Liver (tissue), 3 donors: ENCODE measurements around the gene BRF1.

Source experiments
- FOXA1 ChIP-seq: IDR thresholded peaks from 2 replicates; pipeline ENCODE4 v1.6.1; 2016; ENCODE audit warnings: antibody characterized with exemption
- HNF4A ChIP-seq, 2 donors: conservative IDR thresholded peaks; 2 replicates each; pipeline ENCODE4 v1.6.1; 2016; ENCODE audit warnings: antibody characterized with exemption in 2 of 2, mild to moderate bottlenecking in 2 of 2
- JUND ChIP-seq, 2 donors: IDR thresholded peaks; 2 replicates each; pipeline ENCODE4 v1.6.1; 2016; ENCODE audit warnings: antibody characterized with exemption in 2 of 2
- NR2F2 ChIP-seq: IDR thresholded peaks from 2 replicates; pipeline ENCODE4 v1.6.1; 2016; ENCODE audit warnings: antibody characterized with exemption
- RAD21 ChIP-seq, 2 donors: IDR thresholded peaks; 2 replicates each; pipeline ENCODE4 v1.6.1; 2016; ENCODE audit warnings: antibody characterized with exemption in 2 of 2, mild to moderate bottlenecking in 2 of 2
- RXRA ChIP-seq, 2 donors: IDR thresholded peaks; 2 replicates each; pipeline ENCODE4 v1.6.1; 2017 to 2018; ENCODE audit warnings: antibody characterized with exemption in 2 of 2, mild to moderate bottlenecking in 1 of 2
- SP1 ChIP-seq: IDR thresholded peaks from 2 replicates; pipeline ENCODE4 v1.6.1; 2018; ENCODE audit warnings: antibody characterized with exemption, mild to moderate bottlenecking
- TAF1 ChIP-seq: conservative IDR thresholded peaks from 2 replicates; pipeline ENCODE4 v1.6.1; 2016; ENCODE audit warnings: antibody characterized with exemption, mild to moderate bottlenecking
- YY1 ChIP-seq: IDR thresholded peaks from 2 replicates; pipeline ENCODE4 v1.6.1; 2016; ENCODE audit warnings: antibody characterized with exemption, mild to moderate bottlenecking
- TF ChIP-seq, protein P1 (sequence below): IDR thresholded peaks from 2 replicates; pipeline ENCODE4 v1.6.1; 2016; ENCODE audit warnings: antibody characterized with exemption
- TF ChIP-seq, protein P2 (sequence below): IDR thresholded peaks from 2 replicates; pipeline ENCODE4 v1.6.1; 2016; ENCODE audit warnings: antibody characterized with exemption, mild to moderate bottlenecking
- TF ChIP-seq, protein P3 (sequence below): fragments of 150-350 bp; IDR thresholded peaks from 2 replicates; pipeline ENCODE4 v1.5.1; 2017; ENCODE audit warnings: improper control_type of control experiment, low read depth, low read length; ENCODE audit not compliant: missing input control
- TF ChIP-seq, protein P4 (sequence below): IDR thresholded peaks from 2 replicates; pipeline ENCODE4 v1.6.1; 2016; ENCODE audit warnings: antibody characterized with exemption
- TF ChIP-seq, protein P5 (sequence below): IDR thresholded peaks from 2 replicates; pipeline ENCODE4 v1.6.1; 2016; ENCODE audit warnings: antibody characterized with exemption
- donor health status: healthy.
- donor health status: healthy.

DNA sequence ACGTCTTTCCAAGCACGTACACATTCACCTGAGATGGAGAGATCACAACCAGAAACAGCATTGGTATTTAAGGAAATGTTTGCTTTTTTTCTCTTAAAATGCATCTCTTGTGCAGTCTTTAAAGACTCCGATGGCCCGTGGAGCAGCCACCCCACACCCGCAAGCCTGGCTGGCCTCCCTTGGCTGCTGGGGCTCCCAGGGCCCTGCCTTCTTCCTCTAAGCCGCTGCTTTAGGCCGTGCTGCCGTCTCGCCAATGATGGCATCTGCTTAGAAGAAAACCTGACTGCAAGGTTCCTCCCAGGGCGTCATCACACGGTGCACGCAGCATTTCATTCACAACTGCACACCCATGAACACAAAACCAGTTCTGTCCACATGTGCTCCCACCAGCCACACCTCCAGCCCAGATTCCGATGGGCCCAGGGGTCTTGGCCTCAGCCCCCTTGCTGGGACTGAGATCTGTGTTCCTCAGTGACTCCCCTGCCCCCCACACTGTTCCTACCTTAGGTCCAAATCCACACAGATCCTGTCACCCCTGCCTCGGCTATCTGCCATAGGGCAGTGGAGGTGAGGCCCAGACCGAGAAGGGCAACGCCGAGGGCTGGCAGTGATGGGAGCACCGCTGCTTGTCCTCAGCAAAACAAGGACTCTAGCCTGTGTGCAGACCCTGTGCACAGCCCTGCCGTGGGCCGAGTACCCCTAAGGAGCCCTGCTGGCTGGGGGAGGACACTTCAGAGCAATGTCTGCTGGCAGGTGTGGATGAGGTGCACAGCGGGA is 48.1 kb downstream of the BRF1 start:
- TF ChIP-seq, protein P1, sequence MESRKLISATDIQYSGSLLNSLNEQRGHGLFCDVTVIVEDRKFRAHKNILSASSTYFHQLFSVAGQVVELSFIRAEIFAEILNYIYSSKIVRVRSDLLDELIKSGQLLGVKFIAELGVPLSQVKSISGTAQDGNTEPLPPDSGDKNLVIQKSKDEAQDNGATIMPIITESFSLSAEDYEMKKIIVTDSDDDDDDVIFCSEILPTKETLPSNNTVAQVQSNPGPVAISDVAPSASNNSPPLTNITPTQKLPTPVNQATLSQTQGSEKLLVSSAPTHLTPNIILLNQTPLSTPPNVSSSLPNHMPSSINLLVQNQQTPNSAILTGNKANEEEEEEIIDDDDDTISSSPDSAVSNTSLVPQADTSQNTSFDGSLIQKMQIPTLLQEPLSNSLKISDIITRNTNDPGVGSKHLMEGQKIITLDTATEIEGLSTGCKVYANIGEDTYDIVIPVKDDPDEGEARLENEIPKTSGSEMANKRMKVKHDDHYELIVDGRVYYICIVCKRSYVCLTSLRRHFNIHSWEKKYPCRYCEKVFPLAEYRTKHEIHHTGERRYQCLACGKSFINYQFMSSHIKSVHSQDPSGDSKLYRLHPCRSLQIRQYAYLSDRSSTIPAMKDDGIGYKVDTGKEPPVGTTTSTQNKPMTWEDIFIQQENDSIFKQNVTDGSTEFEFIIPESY = no peak
- TF ChIP-seq, protein P2, sequence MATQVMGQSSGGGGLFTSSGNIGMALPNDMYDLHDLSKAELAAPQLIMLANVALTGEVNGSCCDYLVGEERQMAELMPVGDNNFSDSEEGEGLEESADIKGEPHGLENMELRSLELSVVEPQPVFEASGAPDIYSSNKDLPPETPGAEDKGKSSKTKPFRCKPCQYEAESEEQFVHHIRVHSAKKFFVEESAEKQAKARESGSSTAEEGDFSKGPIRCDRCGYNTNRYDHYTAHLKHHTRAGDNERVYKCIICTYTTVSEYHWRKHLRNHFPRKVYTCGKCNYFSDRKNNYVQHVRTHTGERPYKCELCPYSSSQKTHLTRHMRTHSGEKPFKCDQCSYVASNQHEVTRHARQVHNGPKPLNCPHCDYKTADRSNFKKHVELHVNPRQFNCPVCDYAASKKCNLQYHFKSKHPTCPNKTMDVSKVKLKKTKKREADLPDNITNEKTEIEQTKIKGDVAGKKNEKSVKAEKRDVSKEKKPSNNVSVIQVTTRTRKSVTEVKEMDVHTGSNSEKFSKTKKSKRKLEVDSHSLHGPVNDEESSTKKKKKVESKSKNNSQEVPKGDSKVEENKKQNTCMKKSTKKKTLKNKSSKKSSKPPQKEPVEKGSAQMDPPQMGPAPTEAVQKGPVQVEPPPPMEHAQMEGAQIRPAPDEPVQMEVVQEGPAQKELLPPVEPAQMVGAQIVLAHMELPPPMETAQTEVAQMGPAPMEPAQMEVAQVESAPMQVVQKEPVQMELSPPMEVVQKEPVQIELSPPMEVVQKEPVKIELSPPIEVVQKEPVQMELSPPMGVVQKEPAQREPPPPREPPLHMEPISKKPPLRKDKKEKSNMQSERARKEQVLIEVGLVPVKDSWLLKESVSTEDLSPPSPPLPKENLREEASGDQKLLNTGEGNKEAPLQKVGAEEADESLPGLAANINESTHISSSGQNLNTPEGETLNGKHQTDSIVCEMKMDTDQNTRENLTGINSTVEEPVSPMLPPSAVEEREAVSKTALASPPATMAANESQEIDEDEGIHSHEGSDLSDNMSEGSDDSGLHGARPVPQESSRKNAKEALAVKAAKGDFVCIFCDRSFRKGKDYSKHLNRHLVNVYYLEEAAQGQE = no peak
- TF ChIP-seq TAF1 (no peak), RAD21 (IDR thresholded peaks at IDR 0.05) (no peak), YY1 (no peak), JUND (IDR thresholded peaks at IDR 0.05) (no peak), FOXA1 (no peak), SP1 (no peak), RXRA (IDR thresholded peaks at IDR 0.05) (no peak), NR2F2 (no peak), HNF4A (conservative IDR thresholded peaks at IDR 0.05) (no peak)
- TF ChIP-seq, protein P3, sequence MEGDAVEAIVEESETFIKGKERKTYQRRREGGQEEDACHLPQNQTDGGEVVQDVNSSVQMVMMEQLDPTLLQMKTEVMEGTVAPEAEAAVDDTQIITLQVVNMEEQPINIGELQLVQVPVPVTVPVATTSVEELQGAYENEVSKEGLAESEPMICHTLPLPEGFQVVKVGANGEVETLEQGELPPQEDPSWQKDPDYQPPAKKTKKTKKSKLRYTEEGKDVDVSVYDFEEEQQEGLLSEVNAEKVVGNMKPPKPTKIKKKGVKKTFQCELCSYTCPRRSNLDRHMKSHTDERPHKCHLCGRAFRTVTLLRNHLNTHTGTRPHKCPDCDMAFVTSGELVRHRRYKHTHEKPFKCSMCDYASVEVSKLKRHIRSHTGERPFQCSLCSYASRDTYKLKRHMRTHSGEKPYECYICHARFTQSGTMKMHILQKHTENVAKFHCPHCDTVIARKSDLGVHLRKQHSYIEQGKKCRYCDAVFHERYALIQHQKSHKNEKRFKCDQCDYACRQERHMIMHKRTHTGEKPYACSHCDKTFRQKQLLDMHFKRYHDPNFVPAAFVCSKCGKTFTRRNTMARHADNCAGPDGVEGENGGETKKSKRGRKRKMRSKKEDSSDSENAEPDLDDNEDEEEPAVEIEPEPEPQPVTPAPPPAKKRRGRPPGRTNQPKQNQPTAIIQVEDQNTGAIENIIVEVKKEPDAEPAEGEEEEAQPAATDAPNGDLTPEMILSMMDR = no peak
- TF ChIP-seq, protein P4, sequence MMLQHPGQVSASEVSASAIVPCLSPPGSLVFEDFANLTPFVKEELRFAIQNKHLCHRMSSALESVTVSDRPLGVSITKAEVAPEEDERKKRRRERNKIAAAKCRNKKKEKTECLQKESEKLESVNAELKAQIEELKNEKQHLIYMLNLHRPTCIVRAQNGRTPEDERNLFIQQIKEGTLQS = no peak
- TF ChIP-seq, protein P5, sequence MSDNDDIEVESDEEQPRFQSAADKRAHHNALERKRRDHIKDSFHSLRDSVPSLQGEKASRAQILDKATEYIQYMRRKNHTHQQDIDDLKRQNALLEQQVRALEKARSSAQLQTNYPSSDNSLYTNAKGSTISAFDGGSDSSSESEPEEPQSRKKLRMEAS = no peak
